ENCODE results near the gene AOPEP.

The AOPEP gene

GRCh38 chr9:94866770-94867169 is 140.3 kb downstream of the AOPEP start:
- no peak overlapping the region; the same call in 1 of the 2 replicates for H3K27ac ChIP-seq
- TF ChIP-seq, protein P1, sequence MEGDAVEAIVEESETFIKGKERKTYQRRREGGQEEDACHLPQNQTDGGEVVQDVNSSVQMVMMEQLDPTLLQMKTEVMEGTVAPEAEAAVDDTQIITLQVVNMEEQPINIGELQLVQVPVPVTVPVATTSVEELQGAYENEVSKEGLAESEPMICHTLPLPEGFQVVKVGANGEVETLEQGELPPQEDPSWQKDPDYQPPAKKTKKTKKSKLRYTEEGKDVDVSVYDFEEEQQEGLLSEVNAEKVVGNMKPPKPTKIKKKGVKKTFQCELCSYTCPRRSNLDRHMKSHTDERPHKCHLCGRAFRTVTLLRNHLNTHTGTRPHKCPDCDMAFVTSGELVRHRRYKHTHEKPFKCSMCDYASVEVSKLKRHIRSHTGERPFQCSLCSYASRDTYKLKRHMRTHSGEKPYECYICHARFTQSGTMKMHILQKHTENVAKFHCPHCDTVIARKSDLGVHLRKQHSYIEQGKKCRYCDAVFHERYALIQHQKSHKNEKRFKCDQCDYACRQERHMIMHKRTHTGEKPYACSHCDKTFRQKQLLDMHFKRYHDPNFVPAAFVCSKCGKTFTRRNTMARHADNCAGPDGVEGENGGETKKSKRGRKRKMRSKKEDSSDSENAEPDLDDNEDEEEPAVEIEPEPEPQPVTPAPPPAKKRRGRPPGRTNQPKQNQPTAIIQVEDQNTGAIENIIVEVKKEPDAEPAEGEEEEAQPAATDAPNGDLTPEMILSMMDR (conservative IDR thresholded peaks at IDR 0.05), result no peak
- no peak for TF ChIP-seq ZFX (IDR thresholded peaks at IDR 0.05)

GRCh38 chr9:94867281-94867841 is 140.9 kb downstream of the AOPEP start:
- TF ChIP-seq, protein P1 (conservative IDR thresholded peaks at IDR 0.05), result no peak
- TF ChIP-seq ZFX (IDR thresholded peaks at IDR 0.05), result no peak
- H3K27ac ChIP-seq, result peak overlapping the region; percentile 35; the same call in 1 of the 2 replicates

- peak overlapping the region; percentile 35; the same call in 1 of the 2 replicates for H3K27ac ChIP-seq
- no peak for TF ChIP-seq ZFX (IDR thresholded peaks at IDR 0.05)
- TF ChIP-seq, protein P1 (conservative IDR thresholded peaks at IDR 0.05), result no peak
Measured at GRCh38 chr9:94867842-94868312, 141.4 kb downstream of the AOPEP start.

- TF ChIP-seq, protein P1 (conservative IDR thresholded peaks at IDR 0.05), result no peak
- no peak for TF ChIP-seq ZFX (IDR thresholded peaks at IDR 0.05)
- peak overlapping the region; percentile 35; the same call in 1 of the 2 replicates for H3K27ac ChIP-seq
Measured at GRCh38 chr9:94868464-94868863, 142.0 kb downstream of the AOPEP start.

DNA sequence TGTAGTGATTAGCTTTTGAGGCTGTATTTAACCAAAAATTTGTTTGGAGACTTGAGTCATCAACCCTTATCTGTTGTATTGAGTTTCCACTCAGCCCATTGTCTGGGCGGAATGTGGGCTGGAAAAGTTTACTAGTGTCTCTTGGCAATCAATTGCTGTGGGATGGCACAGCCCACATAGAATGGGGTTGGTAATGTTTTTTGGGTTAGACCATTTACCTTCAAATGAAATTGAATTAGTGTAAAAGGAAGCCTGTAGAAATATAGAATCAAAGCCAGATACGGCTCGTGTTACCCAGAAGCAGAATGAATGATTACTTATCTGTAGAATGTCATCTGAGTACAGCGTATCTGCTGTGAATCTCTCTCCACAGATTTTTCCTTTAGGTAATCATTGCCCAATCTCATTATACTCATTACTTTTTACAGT is 142.9 kb downstream of the AOPEP start:
- no peak overlapping the region for H3K27ac ChIP-seq
- TF ChIP-seq ZFX (IDR thresholded peaks at IDR 0.05), result no peak
- TF ChIP-seq, protein P1 (conservative IDR thresholded peaks at IDR 0.05), result no peak

DNA sequence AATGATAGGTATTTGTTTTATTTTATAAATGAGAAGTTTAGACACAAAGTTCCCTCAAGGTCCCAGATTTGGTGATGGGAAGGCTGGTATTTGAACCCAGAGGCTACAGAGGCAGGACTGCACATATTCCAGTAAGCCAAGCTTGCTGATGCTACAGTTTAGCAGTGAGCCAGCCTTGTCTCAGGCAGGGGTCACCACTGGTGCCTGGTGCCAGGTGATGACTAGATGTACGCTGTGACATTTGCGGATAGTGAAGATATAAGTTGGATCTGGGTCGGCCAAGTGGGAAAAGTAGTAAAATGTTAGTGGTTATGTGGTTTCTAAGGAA is 143.9 kb downstream of the AOPEP start:
- no peak overlapping the region for H3K27ac ChIP-seq
- no peak for TF ChIP-seq ZFX (IDR thresholded peaks at IDR 0.05)
- TF ChIP-seq, protein P1 (conservative IDR thresholded peaks at IDR 0.05), result no peak

DNA sequence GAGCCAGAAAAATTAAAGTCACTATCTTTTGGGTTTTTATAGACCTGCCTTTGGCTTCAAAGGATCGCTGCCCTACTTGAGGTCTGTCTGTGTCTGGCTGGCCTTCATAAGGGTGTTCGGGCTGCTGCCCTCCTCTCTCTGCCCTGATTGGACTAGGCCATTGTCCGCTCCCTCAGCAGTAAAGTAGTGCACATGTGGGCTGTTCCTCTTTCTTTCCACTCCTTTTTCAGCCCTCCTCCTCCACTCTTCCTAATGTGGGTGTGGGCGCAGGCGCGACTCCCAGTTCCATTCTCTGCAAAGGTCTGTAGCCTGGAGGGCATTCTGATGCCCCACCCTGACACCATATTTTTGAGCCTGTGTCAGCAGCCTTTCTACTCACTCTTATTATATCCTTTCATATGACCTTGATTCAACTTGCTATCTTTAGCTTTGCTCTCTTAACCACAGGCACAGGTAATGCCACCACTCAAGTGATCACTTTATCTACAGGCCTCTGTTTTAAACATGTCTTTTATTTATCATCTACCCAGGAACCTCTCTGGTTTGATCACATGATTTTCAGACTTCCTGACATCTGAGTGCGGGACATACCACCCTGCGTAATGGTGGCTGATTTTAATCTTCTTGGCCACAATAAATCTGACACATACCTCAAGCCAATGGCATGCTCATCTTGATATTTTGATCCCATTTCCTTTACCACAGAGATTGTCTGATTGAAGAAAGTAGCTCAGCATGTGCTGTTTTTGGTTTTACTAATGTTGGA is 144.5 kb downstream of the AOPEP start:
- no peak overlapping the region for H3K27ac ChIP-seq
- TF ChIP-seq, protein P1 (conservative IDR thresholded peaks at IDR 0.05), result no peak
- no peak for TF ChIP-seq ZFX (IDR thresholded peaks at IDR 0.05)
